HG02623 (cell line): ENCODE results near the gene PPM1N.
A peak's percentile ranks its signal among the peaks of the same experiment; 100 is the strongest.

Source experiments
- ATAC-seq: cut with Tn5 transposase; IDR thresholded peaks from one replicate; pipeline ENCODE4 v1.9.1; 2021; ENCODE audit warnings: moderate library complexity; ENCODE audit not compliant: unreplicated experiment

PPM1N gene, protein sequence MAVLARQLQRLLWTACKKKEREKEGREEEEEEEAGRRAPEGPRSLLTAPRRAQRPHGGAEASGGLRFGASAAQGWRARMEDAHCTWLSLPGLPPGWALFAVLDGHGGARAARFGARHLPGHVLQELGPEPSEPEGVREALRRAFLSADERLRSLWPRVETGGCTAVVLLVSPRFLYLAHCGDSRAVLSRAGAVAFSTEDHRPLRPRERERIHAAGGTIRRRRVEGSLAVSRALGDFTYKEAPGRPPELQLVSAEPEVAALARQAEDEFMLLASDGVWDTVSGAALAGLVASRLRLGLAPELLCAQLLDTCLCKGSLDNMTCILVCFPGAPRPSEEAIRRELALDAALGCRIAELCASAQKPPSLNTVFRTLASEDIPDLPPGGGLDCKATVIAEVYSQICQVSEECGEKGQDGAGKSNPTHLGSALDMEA

GRCh38 chr19:45498411-45499195 lies at the start of gene PPM1N:
Gene PPM1N, plus strand, starts transcription at chr19:45498443. Its CDS starts 30 bp downstream, at chr19:45498473.
- no peak for ATAC-seq

- ATAC-seq, result no peak
Measured at GRCh38 chr19:45448887-45449299, 49.4 kb upstream of the PPM1N start.

DNA sequence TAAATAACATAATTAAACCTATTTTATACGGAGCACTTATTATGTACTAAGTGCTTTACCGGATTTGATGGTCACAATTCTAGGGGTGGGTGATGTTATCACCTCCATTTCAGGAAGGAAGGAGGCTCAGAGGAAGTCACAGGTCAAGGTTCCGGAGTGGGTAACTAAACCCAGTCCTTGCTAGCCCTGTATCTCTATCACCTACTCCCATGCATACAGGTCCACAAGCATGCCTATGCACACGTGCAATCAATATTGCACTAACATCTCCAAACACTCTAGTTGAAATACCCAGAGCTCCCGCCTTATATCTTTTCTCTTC lies 48.3 kb upstream of the PPM1N start:
- no peak for ATAC-seq

GRCh38 chr19:45451131-45451849 lies 47.0 kb upstream of the PPM1N start:
- ATAC-seq, result no peak

- no peak for ATAC-seq
Measured at GRCh38 chr19:45451850-45452387, 46.3 kb upstream of the PPM1N start.

- ATAC-seq, result no peak
Measured at GRCh38 chr19:45455707-45456499, 42.3 kb upstream of the PPM1N start.

- no peak for ATAC-seq
Measured at GRCh38 chr19:45456500-45456815, 41.8 kb upstream of the PPM1N start.

DNA sequence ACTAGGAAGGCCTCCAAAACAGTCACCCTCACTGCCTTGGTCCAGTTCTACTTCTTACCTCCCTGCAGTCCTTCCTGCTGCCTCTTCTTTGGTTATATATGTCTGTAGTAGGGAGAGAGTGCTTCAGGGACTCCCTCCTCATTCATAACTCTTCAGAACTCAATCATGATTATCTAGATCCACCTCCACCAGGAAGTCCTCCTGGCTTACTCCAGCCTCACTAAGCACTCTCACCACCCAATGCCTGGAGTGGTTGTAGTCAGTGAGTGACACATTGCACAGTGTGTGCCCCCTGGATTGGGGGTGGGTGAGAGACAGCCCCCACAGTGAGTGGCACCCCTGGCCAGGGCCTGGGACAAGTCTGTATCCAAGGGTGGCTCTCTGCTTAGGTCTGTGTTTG lies 40.5 kb upstream of the PPM1N start:
- ATAC-seq, result no peak

- no peak for ATAC-seq
Measured at GRCh38 chr19:45460807-45461347, 37.4 kb upstream of the PPM1N start.

DNA sequence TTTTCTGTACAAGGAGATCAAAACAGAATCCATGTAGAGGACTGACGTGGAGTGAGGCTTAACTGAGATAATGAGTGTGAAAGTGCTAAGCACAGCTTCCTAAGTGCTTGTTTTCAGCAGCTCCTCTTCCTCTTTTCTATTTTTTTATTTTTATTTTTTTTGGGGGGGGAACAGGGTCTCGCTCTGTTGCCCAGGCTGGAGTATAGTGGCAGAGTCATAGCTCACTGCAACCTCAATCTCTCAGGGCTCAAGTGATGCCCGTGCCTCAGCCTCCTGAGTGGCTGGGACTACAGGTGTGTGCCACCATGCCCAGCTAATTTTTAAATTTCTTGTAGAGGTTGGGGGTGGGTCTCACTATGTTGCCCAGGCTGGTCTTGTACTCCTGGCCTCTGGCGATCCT lies 36.1 kb upstream of the PPM1N start:
- ATAC-seq, result no peak

DNA sequence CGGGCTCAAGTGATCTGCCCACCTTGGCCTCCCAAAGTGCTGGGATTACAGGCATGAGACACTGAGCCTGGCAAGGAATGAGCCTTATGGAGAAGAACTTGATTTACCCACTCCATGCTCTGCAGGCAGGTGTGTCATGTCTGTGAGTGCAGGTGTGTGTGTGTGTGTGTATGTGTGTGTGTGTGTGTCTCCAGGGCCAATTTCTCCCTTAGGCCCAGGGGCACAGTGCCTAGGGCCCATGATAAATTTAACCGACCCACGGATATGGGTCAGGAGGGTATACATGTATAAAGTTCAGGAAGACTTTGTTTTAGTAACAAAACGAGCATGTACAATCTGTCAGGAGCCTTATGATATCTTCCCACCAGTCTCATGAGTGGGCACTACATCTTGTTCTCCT lies 35.0 kb upstream of the PPM1N start:
- ATAC-seq, result no peak

GRCh38 chr19:45464274-45464673 lies 34.0 kb upstream of the PPM1N start:
- ATAC-seq, result no peak

DNA sequence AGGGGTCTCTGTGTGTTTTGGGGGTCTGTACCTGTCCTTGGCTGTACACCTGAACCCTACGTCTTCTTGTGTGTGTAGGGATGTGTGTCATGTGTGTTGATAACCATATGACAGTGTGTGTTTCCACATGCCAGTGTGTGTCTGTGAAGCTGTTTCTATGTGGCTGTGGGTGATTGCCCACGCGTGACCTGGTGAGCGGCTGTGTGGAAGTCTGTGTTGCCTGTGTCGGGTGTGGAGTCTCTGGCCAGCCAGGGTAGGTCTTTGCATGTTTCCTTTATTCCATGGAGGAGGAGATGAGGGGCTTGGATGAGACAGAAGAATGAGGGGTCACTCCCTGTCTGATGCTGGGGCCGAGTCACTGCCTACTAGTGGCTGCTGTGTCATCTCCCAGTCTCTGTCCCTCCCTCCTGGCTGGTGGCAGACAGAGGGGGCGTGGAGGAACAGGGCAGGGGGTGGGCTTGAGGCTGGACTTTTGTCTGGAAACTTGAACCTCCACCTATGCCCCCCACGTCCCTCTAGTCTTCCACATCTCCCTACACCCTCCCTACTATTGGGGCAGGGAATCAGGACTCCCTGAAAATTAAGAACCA lies 33.3 kb upstream of the PPM1N start:
- ATAC-seq, result no peak

GRCh38 chr19:45467115-45467455 lies 31.2 kb upstream of the PPM1N start:
- ATAC-seq, result no peak

DNA sequence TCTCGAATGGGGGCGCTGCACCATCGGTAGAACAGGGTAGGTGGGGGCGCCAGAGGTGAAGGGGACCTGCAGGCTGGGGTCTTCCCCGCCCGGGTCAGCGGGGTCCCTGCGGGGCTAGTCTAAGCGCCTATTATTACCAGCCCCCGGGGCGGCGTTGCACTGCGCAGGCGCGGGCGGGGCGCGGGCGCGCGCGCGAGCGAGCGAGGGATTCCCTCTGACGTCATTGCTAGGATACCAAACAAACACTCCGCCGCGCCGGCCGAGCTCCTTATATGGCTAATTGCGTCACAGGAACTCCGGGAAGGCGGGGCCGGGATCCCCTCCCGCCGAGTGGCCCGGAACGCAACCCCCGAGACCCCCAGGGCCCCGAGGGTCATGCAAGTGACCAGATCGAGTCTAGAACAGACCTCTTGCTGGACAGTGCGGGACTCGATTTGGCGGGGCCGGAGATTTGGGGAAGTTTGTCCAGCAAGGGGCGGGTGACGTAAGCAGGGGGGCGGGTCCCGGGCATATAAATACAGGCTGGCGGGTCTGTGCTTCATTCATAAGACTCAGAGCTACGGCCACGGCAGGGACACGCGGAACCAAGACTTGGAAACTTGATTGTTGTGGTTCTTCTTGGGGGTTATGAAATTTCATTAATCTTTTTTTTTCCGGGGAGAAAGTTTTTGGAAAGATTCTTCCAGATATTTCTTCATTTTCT lies 30.6 kb upstream of the PPM1N start, which contains the start of gene FOSB:
TSS of gene FOSB (plus strand) at position 541 of the 703 bp plus-strand sequence. CDS start 591 bp downstream, outside the sequence.
- peak; percentile 45 for ATAC-seq

DNA sequence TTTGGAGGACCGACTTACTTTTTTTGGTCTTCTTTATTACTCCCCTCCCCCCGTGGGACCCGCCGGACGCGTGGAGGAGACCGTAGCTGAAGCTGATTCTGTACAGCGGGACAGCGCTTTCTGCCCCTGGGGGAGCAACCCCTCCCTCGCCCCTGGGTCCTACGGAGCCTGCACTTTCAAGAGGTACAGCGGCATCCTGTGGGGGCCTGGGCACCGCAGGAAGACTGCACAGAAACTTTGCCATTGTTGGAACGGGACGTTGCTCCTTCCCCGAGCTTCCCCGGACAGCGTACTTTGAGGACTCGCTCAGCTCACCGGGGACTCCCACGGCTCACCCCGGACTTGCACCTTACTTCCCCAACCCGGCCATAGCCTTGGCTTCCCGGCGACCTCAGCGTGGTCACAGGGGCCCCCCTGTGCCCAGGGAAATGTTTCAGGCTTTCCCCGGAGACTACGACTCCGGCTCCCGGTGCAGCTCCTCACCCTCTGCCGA lies 30.0 kb upstream of the PPM1N start:
- ATAC-seq, result no peak

DNA sequence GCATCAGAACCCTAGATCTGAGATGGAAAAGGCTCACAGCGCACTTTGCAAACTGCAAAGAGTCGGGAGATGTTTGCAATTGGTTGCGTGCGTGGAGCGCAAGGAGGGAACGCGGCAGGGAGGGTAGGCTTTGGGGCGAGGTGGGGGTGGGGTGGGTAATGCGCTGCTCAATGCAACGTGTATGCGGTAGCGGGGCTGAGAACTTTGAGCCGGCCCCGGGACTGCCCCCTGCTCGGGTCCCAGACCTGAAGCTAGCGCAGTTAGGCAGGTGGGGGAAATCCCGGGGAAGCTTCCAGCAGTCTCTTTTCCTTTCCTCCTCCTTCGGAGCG lies 29.5 kb upstream of the PPM1N start:
- ATAC-seq, result no peak

DNA sequence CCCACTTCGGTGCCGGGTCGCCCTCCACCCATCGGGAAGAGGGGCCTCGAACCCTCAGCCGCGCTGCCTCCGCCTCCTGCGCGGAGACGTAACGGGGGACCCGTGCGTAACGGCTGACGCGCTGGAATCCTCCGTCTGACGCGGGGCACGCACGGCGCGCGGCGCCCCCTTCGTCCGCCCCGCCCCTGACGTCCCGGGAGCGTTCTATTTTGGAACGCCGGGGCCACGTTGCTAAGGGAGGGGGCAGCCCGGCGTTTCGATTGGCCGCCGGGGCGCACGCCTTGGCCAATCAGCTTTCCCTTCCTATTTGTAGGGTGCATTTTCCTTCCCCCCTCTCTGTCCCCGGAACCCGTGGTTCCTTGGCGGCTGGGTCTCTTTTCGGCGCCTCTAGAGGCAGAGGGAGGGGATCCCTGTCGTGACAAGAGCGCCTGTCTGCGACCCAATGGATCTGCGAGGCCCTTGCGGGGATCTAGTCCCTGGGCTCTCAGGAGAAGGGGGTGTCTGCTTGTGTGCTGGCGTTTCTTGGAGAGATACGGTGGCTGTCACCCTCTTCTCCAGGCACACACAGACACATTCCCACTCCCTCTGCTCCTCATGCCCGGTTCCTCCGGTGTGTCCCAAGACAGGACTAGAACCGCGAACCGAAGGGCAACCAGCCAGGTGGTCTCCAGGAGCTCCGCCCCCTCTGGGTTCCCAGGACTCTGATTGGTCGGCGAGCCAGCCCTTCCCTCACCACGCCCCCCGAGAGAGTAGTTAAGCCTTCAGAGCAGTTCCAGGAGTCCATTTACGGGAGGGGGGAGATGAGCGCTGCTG lies 28.9 kb upstream of the PPM1N start:
- ATAC-seq, result peak; percentile 52
